Measurements from ENCODE around the gene COPS8.

GRCh38 chr2:237059155-237059875 lies 26.4 kb upstream of the COPS8 start:
- TF ChIP-seq CTCF (IDR thresholded peaks at IDR 0.05) = no peak
- TF ChIP-seq POLR2A (IDR thresholded peaks at IDR 0.05) = no peak

All from testis (tissue), 2 donors.